Activated CD8-positive, alpha-beta memory T cell treated with anti-CD3 and anti-CD28 coated beads for 24 hours (primary cell): Measurements from ENCODE around the gene SH3D21.

Experiments
- DNase-seq: peaks from one replicate; pipeline ENCODE4 v3.0.0-alpha.2; 2020

The SH3D21 gene

DNA sequence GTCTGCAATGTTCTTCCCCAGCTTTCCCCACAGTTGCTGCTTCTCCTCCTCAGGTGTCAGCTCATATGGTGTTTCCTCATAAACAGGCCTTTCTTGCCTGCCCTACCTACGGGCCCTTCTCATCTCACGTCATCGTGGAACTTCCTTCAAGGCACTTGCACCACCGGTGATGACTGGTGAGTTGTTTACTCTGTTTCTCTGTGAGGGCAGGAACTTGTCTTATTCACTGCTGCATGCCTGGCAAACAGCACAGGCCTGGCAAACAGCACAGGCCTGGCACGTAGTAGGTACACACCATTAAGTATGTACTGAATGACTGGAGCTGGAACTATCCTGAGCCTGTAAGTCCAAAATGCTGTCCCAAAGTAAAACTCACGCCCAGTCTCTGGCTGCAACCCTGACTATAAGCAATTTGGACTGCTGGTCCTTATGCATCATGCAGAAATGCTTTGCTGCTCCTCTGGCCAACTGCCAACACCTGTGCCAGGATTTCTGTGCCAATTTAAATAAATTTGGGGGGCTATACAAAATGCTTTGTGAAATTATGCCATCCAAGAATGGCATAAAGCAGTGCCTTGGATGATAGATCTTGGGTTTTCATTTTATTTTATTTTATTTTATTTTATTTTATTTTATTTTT is 53.9 kb downstream of the SH3D21 start:
- no peak for DNase-seq

- DNase-seq = no peak
These were observed 59.2 kb downstream of the SH3D21 start for GRCh38 chr1:36365381-36365780.

DNA sequence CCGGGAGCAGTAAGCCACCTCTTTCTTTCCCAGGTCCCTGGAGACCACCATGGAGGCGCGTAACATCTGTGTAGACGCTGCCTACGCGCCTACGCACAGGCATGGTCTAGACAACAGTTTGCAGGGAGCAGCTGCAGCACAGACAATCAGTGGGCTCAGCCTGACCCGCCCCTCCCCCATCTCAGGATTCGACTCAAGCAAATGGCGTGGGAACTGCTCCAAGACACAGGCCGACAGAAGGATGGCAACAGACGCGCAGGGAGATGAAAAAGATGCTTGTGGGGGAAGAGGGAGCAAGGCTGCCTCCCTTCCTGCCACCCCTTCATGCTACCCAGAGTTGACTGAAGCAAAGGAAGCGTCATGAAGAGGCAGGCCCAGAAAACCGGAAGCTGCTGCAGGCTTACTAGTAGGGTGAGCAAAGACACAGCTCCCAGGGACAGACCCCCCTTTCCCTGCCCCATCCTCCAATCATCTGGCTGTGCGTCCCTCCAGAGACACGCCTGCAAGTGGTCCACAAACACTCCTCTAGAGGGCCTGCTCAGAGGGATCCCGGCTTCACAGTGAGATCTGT is 60.0 kb downstream of the SH3D21 start:
- peak; percentile 71 for DNase-seq

DNA sequence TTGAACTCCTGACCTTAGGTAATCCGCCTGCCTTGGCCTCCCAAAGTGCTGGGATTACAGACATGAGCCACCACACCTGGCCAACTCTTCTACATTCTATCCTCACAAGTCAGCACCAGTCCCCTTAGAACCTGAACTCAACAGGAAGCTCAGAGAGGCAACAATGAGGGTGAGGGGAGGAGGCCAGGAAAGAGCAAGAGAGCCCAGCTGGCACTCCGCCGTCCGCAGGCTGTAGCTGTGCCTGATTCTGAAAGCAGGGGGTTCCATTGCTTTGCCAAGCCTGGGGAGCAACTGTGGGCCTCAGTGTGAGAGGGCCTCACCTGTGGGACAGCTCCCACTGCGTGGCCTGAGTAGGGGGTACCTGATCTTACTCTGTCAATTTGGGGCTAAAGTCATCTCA is 60.9 kb downstream of the SH3D21 start:
- no peak for DNase-seq

- no peak for DNase-seq
These were observed 61.6 kb downstream of the SH3D21 start for GRCh38 chr1:36367798-36368197.

- peak; percentile 95 for DNase-seq
These were observed 63.1 kb downstream of the SH3D21 start for GRCh38 chr1:36369061-36369861.
